ENCODE measurements around the gene GGNBP2. TPM values are rescaled to one million over a fixed set of nuclear protein-coding genes. Genes with fewer than 3 reads are reported as not detected.
A peak's percentile ranks its signal among the peaks of the same experiment; 100 is the strongest.

The GGNBP2 gene
- total and polyA plus RNA-seq, 2 experiments from 2014 or later: 48.1 to 54.3 TPM

- Histone ChIP-seq H3K4me3 (no peak overlapping the region), H3K4me1 (ENCODE audit: low read depth) (peaks cover 9% of the 10 kb centered on the region), H3K27ac (no peak overlapping the region), H3K36me3 (no peaks in the 10 kb centered on the region), H3K9me3 (ENCODE audit: low read depth) (no peaks in the 10 kb centered on the region), H3K27me3 (peaks cover 32% of the 10 kb centered on the region)
- DNase-seq (ENCODE audit: low read depth in 1 of 2, low spot score in 1 of 2): peak; percentile 75 to 78
- TF ChIP-seq CTCF (IDR thresholded peaks at IDR 0.05; ENCODE audit: low read depth, low read length): peak; percentile 95
Observed at GRCh38 chr17:36629252-36629847, 84.6 kb downstream of the GGNBP2 start.

DNA sequence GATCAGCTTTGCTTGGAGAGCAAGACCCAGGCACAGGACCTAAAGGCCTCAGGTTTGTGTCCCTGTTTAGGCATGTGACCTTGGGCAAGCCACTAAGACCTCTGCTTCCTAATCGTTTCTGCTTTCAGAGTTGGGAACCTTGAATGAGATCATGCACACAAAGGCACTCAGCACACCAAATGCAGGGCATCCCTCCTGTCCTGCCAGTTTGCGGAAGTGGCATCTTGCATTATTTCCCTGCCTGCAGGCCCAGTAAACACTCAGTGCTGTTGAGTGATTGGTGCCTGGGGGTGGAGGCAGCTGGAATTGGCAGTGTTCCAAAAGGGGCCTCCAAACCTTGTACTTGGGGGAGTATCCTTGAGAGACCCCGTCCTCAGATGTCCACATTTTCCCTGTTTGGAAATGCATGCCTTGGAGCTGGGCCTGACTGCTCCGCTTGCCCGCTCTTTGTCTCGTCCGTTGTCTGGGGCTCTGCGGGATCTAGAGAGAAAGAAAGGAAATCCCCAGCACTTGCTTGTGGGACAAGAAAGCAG lies 85.3 kb downstream of the GGNBP2 start:
- DNase-seq (ENCODE audit: low read depth in 1 of 2, low spot score in 1 of 2): no peak
- peaks cover 9% of the 10 kb centered on the region for H3K4me1 ChIP-seq (ENCODE audit: low read depth)
- no peak overlapping the region for H3K27ac ChIP-seq
- peaks cover 34% of the 10 kb centered on the region for H3K27me3 ChIP-seq
- no peaks in the 10 kb centered on the region for H3K9me3 ChIP-seq (ENCODE audit: low read depth)
- H3K36me3 ChIP-seq: no peaks in the 10 kb centered on the region
- no peak for TF ChIP-seq CTCF (IDR thresholded peaks at IDR 0.05; ENCODE audit: low read depth, low read length)
- no peak overlapping the region for H3K4me3 ChIP-seq

GRCh38 chr17:36631022-36631421 lies 86.3 kb downstream of the GGNBP2 start:
- no peak for TF ChIP-seq CTCF (IDR thresholded peaks at IDR 0.05; ENCODE audit: low read depth, low read length)
- DNase-seq (ENCODE audit: low read depth in 1 of 2, low spot score in 1 of 2): no peak
- Histone ChIP-seq H3K27me3 (peaks cover 36% of the 10 kb centered on the region), H3K4me3 (no peak overlapping the region), H3K36me3 (no peaks in the 10 kb centered on the region), H3K27ac (no peak overlapping the region), H3K4me1 (ENCODE audit: low read depth) (peaks cover 9% of the 10 kb centered on the region), H3K9me3 (ENCODE audit: low read depth) (no peaks in the 10 kb centered on the region)

DNA sequence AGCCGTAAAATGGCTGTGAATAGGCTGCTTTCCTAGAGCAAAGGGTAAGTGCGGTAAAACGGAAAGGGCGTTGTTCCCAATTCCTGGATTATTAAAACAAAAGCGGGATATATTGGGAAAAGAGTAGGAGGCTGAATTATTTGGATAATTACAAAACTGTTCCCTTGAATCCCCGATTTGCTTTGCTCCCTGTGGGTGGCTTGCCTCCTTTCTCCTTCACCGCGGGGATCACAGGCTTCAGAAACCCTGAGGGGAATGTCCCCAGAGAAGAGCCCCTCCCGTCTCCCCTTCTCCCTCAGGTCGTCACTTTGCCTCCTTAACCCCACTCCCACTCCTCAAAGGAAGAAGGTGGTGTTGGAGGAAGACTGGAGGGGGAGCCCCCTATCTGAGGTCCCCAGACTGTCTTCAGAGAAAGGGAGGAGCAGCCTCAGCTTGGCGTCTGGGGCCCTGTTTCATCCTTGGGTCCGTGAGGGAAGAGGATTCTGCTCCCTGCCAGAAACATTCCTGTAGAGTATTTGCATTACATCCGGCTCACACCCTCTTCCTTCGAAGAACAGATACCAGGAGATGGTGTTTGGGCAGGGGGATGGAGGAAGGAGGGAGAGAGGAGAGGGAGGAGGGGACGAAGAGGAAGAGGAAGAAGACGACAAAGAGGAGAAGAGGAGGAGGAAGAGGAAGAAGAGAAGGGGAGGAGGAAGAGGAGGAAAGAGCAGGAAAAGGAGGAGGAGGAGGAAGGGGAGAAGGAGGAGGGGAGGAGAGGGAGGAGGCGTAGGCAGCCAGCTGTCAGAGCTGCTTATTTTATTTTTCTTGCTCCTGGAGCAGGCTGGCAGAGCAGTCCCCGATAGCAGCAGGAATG lies 88.4 kb downstream of the GGNBP2 start:
- no peak for TF ChIP-seq CTCF (IDR thresholded peaks at IDR 0.05; ENCODE audit: low read depth, low read length)
- Histone ChIP-seq H3K27me3 (peaks cover 36% of the 10 kb centered on the region), H3K27ac (no peak overlapping the region), H3K36me3 (no peaks in the 10 kb centered on the region), H3K9me3 (ENCODE audit: low read depth) (no peaks in the 10 kb centered on the region), H3K4me1 (ENCODE audit: low read depth) (peaks cover 9% of the 10 kb centered on the region), H3K4me3 (no peak overlapping the region)
- DNase-seq (ENCODE audit: low read depth in 1 of 2, low spot score in 1 of 2): no peak

Other genes with a start within 250 kb of the GGNBP2 start
- gene TBC1D3G, start 221.0 kb upstream of the GGNBP2 start, total RNA-seq: 0.32 and 3.6 TPM in 2 replicates
- 4.5 and 5.9 TPM in 2 replicates for gene TBC1D3G, start 221.0 kb upstream of the GGNBP2 start, polyA plus RNA-seq
- not detected in 2 replicates for gene TBC1D3H, start 156.5 kb upstream of the GGNBP2 start, total RNA-seq
- not detected in 2 replicates for gene TBC1D3H, start 156.5 kb upstream of the GGNBP2 start, polyA plus RNA-seq
- gene ZNHIT3, start 58.2 kb upstream of the GGNBP2 start, total RNA-seq: 37.4 and 38.4 TPM in 2 replicates
- 103 and 107 TPM in 2 replicates for gene ZNHIT3, start 58.2 kb upstream of the GGNBP2 start, polyA plus RNA-seq
- 26.7 and 50.8 TPM in 2 replicates for gene MYO19, start 10.1 kb upstream of the GGNBP2 start, total RNA-seq
- 21.0 and 28.9 TPM in 2 replicates for gene MYO19, start 10.1 kb upstream of the GGNBP2 start, polyA plus RNA-seq
- 2.3 and 5.8 TPM in 2 replicates for gene PIGW, start 9.9 kb upstream of the GGNBP2 start, total RNA-seq
- gene PIGW, start 9.9 kb upstream of the GGNBP2 start, polyA plus RNA-seq: 10.4 and 11.8 TPM in 2 replicates
- gene DHRS11, start 47.0 kb downstream of the GGNBP2 start, total RNA-seq: 21.9 and 26.6 TPM in 2 replicates
- gene DHRS11, start 47.0 kb downstream of the GGNBP2 start, polyA plus RNA-seq: 23.7 and 25.0 TPM in 2 replicates
- 8.9 and 9.5 TPM in 2 replicates for gene MRM1, start 56.7 kb downstream of the GGNBP2 start, total RNA-seq
- 8.9 and 10.0 TPM in 2 replicates for gene MRM1, start 56.7 kb downstream of the GGNBP2 start, polyA plus RNA-seq